Measurements from ENCODE around the gene CENPB.

DNA sequence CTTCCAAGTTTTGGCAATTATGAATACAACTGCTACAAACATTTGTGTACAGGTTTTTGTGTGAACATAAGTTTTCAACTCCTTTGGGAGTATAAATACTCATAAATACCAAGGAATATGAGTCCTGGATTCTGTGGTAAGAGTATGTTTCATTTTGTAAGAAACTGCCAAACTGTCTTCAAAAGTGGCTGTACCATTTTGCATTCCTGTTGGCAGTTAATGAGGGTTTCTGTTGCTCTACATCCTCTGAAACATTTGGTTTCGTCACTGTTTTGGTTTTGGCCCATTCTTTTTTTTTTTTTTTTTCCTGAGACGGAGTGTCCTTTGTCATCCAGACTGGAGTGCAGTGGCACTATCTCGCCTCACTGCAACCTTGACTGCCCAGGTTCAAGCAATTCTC is 42.3 kb upstream of the CENPB start:
- TF ChIP-seq CEBPB (IDR thresholded peaks at IDR 0.05), result no peak
- TF ChIP-seq REST (IDR thresholded peaks at IDR 0.05; ENCODE audit: low read depth), result no peak
- TF ChIP-seq EP300 (IDR thresholded peaks at IDR 0.05; ENCODE audit: borderline replicate concordance), result no peak
- no peak for TF ChIP-seq TEAD4 (IDR thresholded peaks at IDR 0.05)
- TF ChIP-seq CREB1 (IDR thresholded peaks at IDR 0.05; ENCODE audit: low read depth), result no peak
- TF ChIP-seq EGR1 (IDR thresholded peaks at IDR 0.05), result no peak
- no peak for TF ChIP-seq NFIC (IDR thresholded peaks at IDR 0.05)
- no peak for TF ChIP-seq TAF1 (IDR thresholded peaks at IDR 0.05; ENCODE audit: low read depth)
